Large intestine (tissue), 3 donors: ENCODE measurements around the gene SPINDOC. TPM values are rescaled to one million over a fixed set of nuclear protein-coding genes. Genes with fewer than 3 reads are reported as not detected.
A peak's percentile ranks its signal among the peaks of the same experiment; 100 is the strongest.

Experiments used
- DNase-seq, 2 donors: peaks; one replicate each; pipeline versions ENCODE4 v3.0.0 to v3.0.0-alpha.2; 2013
- H3K27ac ChIP-seq: one replicate; pipeline ENCODE4 v1.5.1; 2013; ENCODE audit warnings: low read length
- H3K27me3 ChIP-seq: 2 replicates; pipeline ENCODE4 v1.6.1; 2013; ENCODE audit warnings: low read length; ENCODE audit not compliant: control insufficient read depth, insufficient read depth
- H3K36me3 ChIP-seq: 2 replicates; pipeline ENCODE4 v1.6.1; 2013; ENCODE audit warnings: low read length; ENCODE audit not compliant: control insufficient read depth, insufficient read depth
- H3K4me1 ChIP-seq: one replicate; pipeline ENCODE4 v1.6.1; 2013; ENCODE audit warnings: low read length; ENCODE audit not compliant: control insufficient read depth, insufficient read depth
- H3K4me3 ChIP-seq: one replicate; pipeline ENCODE4 v1.5.1; 2013; ENCODE audit warnings: low read length
- H3K9me3 ChIP-seq: one replicate; pipeline ENCODE4 v1.6.1; 2013; ENCODE audit warnings: mild to moderate bottlenecking, low read depth, low read length, moderate library complexity; ENCODE audit not compliant: control insufficient read depth
- WGBS: methylation state at CpG from one replicate; pipeline ENCODE4 v1.1.5; 2013; ENCODE audit warnings: low lambda C conversion rate; ENCODE audit not compliant: insufficient coverage; 5-methylcytosine and 5-hydroxymethylcytosine counted together
- polyA plus RNA-seq: library from polyadenylated mRNA; unstranded; fragments of 120-200 nt; gene quantifications from one replicate; pipeline ENCODE4 v1.2.1, GENCODE V29; 2013

SPINDOC gene
- polyA plus RNA-seq, 1 donor = 21.9 TPM

DNA sequence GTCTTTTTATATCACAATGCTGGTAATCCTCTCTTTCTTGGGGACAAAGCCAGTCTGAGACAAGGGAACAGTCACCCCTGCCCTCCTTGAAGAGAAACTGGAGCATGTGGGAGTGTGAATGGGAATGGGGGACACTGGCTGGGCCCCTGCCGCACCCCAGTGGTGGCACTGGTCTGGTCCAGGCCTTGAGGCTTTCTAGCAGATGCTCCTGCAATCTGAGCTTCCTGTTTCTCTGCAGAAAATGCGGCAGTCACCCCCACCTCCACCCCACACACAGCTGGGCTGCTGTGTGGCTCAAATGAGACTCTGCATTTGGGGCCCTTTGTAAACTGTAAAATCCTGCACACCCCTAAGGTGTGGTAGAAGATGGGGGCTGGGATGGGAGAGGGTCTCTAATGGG is 19.1 kb downstream of the SPINDOC start:
- H3K27me3 ChIP-seq = no peaks in the 10 kb centered on the region
- no peak for DNase-seq
- no peak overlapping the region for H3K27ac ChIP-seq
- H3K4me3 ChIP-seq = no peak overlapping the region
- no CpG with 5 or more reads among the region's 2 CpGs for WGBS
- no peaks in the 10 kb centered on the region for H3K9me3 ChIP-seq
- peaks cover 6% of the 10 kb centered on the region for H3K4me1 ChIP-seq
- peaks cover 7% of the 10 kb centered on the region for H3K36me3 ChIP-seq

DNA sequence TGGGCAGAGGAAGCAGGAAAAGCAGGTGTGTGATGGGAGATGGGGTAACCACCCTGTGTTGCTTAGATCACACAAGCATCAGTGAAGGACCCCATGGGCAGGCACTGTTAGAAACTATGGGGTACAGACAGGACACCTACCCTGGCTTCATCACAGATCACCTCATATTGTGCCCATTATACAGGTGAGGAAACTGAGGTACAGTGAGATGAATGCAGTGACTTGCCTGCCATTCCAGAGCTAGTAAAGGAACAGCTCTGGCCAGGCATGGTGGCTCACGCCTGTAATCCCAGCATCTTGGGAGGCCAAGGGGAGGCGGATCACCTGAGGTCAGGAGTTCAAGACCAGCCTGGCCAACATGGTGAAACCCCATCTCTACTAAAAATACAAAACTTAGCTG is 19.8 kb downstream of the SPINDOC start:
- Histone ChIP-seq H3K4me1 (peaks cover 13% of the 10 kb centered on the region), H3K27ac (no peak overlapping the region), H3K27me3 (no peaks in the 10 kb centered on the region), H3K4me3 (no peak overlapping the region), H3K36me3 (peaks cover 4% of the 10 kb centered on the region), H3K9me3 (no peaks in the 10 kb centered on the region)
- no peak for DNase-seq
- no CpG with 5 or more reads among the region's 2 CpGs for WGBS

DNA sequence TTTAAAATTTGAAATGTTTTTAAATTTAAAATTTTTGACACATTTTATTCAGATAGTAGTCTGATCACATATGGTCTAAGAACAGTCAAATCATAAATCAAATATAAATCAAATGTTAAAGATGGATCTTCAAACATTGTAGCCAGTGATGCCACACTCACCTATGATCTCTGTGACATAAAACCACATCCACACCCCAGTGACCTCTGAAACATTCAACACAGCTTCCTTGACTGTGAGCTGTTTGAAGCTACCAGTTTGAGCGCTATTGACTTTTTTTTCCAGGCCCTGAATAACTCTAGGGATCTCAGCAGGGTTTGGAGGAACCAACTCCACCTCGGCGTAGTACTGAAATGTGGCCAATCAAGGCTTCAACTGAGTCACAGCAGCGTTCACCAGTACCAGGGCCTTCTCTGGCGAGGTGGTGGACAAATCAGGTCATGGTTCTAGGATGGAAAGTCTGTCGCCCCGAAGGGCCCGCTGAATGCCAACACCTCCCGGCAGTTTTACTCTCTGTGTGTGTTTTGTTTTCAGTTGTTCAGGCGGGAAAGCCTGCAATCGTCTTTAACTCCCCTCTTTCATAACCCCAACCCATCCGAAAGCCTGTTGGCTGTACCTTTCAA is 21.4 kb downstream of the SPINDOC start:
- Histone ChIP-seq H3K4me3 (no peak overlapping the region), H3K27ac (no peak overlapping the region), H3K9me3 (no peaks in the 10 kb centered on the region), H3K4me1 (peaks cover 16% of the 10 kb centered on the region), H3K27me3 (no peaks in the 10 kb centered on the region), H3K36me3 (no peaks in the 10 kb centered on the region)
- DNase-seq = peak in 1 of 2 donors; percentile 54
- 100% methylated on average over 1 of the region's 12 CpGs for WGBS

DNA sequence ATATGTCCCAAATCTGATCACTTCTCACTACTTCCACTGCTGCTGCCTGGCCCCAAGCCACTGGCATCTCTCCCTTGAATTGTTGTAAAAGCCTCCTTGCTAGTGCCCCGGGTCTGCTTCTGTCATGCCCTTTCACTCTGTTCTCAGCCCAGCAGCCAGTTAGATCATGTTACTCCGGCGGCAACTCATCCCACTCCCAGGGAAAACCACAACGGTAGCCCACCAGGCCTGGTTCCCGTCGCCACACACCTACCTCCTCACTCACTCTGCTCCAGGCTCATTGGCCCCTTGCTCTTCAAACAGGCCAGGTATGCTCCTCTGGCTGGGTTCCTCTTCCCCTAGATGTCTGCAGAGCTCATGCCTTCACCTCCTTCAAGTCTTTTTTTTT is 21.9 kb downstream of the SPINDOC start:
- no CpG with 5 or more reads among the region's 6 CpGs for WGBS
- Histone ChIP-seq H3K27me3 (no peaks in the 10 kb centered on the region), H3K4me3 (no peak overlapping the region), H3K27ac (no peak overlapping the region), H3K9me3 (no peaks in the 10 kb centered on the region), H3K36me3 (no peaks in the 10 kb centered on the region), H3K4me1 (peaks cover 16% of the 10 kb centered on the region)
- no peak for DNase-seq

DNA sequence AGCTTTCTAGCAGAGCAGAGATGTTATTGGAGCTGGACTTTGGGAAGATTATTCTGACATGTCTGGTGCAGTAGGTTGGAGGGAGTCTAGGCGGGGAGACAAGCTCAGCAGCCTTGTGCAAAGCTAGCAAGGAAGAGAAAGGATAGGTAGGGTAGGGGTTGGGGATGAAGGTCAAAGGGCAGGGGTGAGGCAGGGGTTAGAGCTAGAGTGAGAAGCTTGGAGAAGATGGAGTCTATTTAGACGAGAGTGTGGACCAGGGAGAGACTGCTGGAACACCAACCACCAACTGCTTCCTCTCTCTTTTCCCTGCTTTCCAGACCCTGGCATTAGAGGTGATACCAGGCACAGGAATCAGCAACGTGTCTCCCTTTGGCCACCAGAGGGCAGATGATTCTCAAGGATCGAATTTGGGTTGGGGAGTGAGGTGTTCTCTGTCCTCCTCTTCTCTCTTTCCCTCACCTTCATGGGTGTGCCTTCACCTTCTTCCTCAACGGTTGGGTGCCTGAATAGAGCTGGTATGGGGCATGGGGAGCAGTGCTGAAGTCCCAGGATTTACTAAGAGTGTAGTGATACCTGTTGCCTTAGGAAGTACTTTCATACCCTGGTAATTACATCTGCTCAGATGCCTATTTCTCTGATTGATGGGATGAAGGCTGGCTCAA is 23.9 kb downstream of the SPINDOC start:
- H3K27ac ChIP-seq = peak overlapping the region; percentile 84
- no CpG with 5 or more reads among the region's 5 CpGs for WGBS
- no peaks in the 10 kb centered on the region for H3K9me3 ChIP-seq
- H3K4me3 ChIP-seq = no peak overlapping the region
- peaks cover 25% of the 10 kb centered on the region for H3K4me1 ChIP-seq
- DNase-seq = peak; percentile 57 to 70
- H3K27me3 ChIP-seq = no peaks in the 10 kb centered on the region
- peaks cover 4% of the 10 kb centered on the region for H3K36me3 ChIP-seq

DNA sequence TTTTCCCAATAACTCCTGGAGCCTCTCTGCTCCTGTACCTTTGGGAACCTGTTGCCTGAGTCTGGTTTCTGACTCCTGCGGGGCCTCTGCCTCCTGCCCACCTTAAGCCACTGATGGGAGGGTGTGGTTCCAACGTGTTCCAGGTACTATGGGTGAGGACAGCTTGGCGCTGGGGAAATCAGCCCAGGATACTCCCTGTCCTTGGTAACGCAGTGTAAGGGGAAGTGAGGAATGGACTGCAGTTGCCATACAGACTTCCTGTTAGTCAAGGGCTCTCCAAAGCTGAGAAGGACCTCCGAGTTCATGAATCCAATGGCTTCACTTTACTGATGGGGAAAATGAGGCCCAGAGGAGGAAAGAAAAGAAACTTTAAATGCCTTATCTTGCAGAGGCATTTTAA is 24.5 kb downstream of the SPINDOC start:
- Histone ChIP-seq H3K36me3 (peaks cover 9% of the 10 kb centered on the region), H3K4me3 (no peak overlapping the region), H3K27me3 (no peaks in the 10 kb centered on the region), H3K4me1 (peaks cover 30% of the 10 kb centered on the region), H3K9me3 (no peaks in the 10 kb centered on the region), H3K27ac (peak overlapping the region; percentile 84)
- WGBS = no CpG with 5 or more reads among the region's 5 CpGs
- DNase-seq = no peak

DNA sequence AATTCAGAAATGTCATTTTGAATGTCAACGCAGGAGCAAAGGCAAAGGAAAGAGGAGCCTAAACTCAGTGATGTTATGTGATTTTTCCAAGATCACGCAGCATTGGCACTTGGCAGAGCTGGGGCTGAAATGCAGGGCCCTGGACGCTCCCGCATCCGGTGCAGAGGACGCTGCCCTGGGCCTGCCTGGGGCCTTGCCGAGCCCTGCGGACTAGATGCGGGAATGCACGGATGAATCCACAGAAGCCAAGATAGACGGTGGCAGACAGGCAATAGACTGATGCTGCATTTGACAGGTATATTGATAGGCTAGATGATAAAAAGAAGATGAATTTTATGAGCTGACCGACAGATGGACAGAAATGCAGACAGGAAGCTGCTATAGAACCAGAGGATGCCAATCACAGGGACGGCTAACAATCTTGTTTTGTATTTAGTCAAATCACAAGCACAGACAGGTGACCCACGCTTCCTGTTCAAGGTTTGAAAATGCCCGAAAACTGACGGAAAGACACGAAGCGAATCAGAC is 25.0 kb downstream of the SPINDOC start:
- Histone ChIP-seq H3K9me3 (no peaks in the 10 kb centered on the region), H3K4me1 (peaks cover 35% of the 10 kb centered on the region), H3K36me3 (peaks cover 11% of the 10 kb centered on the region), H3K4me3 (peak overlapping the region; percentile 30), H3K27ac (peak overlapping the region; percentile 84), H3K27me3 (no peaks in the 10 kb centered on the region)
- WGBS = 50% methylated on average over 2 of the region's 18 CpGs
- DNase-seq = no peak

DNA sequence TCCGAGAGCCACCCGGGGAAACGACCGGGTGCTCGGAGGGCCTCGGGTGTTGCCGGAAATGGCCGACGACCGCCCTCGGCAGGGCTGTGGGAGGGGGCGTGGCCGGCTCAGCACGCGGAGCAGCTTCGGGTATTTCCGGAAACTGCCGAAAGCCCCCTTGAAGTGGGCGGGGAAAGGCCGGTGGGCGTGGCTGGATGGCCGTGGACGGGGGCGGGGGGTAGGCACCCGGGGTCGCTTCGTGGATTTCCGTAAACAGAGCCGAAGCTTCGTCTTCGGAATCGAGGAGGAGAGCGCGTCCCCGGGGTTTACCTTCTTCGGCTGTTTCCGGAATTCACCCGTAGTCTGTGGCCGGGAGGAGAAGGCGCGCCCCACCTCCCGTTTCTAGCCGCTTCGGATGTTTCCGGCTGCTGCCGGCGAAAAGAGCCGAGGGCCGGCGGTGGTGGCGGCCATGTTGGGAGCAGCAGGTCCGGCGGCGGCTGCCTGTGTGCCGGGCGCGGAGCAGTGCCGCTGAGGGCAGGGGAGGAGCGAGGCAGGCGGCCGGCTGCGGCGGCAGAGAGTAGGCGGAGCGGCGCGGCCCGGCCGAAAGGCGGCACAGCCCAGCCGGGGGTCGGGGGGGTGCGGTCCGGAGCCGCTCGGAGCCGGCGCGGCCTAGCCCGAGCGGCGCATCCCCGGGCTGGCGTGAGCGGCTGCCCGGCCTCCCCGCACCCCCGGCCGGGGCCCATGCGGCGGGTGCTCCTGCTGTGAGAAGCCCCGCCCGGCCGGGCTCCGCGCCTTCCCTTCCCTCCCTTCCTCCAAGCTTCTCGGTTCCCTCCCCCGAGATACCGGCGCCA is 25.6 kb downstream of the SPINDOC start, which contains the start of gene MARK2:
Gene MARK2 (plus strand): TSS at position 433 of the 830 bp plus-strand sequence. CDS start 397 bp downstream, at position 830.
- Histone ChIP-seq H3K4me3 (peak within 1 kb of the TSS; percentile 93), H3K27ac (peak within 1 kb of the TSS; percentile 84), H3K4me1 (peaks cover 38% of the 10 kb centered on the region), H3K9me3 (no peaks in the 10 kb centered on the region), H3K36me3 (peaks cover 14% of the 10 kb centered on the region), H3K27me3 (no peaks in the 10 kb centered on the region)
- peak; percentile 99 for DNase-seq
- no CpG with 5 or more reads among the region's 100 CpGs for WGBS

DNA sequence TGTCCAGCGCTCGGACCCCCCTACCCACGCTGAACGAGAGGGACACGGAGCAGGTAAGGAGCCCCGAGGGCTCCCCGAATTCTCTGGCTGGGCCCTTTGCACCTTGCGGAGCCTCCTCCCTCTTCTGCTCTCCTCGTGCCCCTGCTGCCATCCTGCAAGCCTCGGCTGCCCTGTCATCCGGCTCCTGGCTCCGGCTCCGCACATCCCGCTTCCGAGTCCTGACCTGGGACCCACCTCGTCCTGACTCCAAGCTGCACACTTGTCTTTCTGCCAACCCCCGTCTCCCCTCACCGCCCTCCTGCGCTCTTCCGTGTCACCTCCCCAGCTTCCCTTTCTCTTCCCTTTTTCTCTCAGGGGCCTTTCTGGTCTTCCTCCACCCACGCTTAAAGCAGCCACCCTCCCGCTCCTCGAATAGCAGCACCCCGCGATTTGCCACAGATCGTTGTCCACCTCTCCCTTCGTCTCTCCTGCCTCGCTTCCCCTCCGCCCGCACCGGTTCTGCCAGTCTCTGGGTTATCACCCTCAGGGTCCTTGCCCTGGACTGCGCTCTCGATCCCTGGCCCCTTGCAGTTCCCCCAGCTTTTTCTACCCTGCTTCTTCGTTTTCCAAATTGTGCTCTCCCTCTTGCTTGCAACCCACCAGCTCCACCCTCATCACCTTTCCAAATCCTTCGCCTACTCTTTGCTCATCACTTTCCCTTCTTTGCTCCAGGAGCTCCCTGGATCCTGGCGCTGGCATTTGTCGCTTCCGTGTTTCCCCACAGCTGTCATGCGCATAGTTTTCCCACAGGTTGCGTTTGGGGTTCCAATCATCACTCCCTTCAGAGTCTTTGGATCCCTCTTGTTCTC is 26.5 kb downstream of the SPINDOC start:
- 2% methylated on average over 12 of the region's 40 CpGs for WGBS
- peaks cover 15% of the 10 kb centered on the region for H3K36me3 ChIP-seq
- H3K4me3 ChIP-seq = peak overlapping the region; percentile 93
- DNase-seq = peak in 1 of 2 donors; percentile 66
- H3K4me1 ChIP-seq = peaks cover 38% of the 10 kb centered on the region
- H3K9me3 ChIP-seq = no peaks in the 10 kb centered on the region
- peak overlapping the region; percentile 81 for H3K27ac ChIP-seq
- H3K27me3 ChIP-seq = no peaks in the 10 kb centered on the region
